Measurements from ENCODE around the gene TSPY10. TPM values are rescaled to one million over a fixed set of nuclear protein-coding genes. Genes with fewer than 3 reads are reported as not detected.
"Not testable (repeated sequence)": the region's sequence is repeated elsewhere in the genome, so short reads cannot be mapped to it uniquely, and the experiment has no call there.

TSPY10 gene
- not detected in 2 replicates for total RNA-seq (2012; rRNA removed)

- not testable (repeated sequence) for H3K4me3 ChIP-seq (ENCODE audit: low read length); H3K4me1 ChIP-seq (ENCODE audit: control insufficient read depth, insufficient read depth, low read length); H3K4me2 ChIP-seq (ENCODE audit: low read length); H3K27me3 ChIP-seq (ENCODE audit: control insufficient read depth, insufficient read depth, low read length); H3K36me3 ChIP-seq (ENCODE audit: insufficient read depth, low read length); H3K9me3 ChIP-seq (replicated peaks; ENCODE audit: low read length); H3K9ac ChIP-seq (ENCODE audit: low read depth, low read length)
These were observed at the start of gene TSPY10 for GRCh38 chrY:9527580-9527979. Gene TSPY10 (plus strand): TSS chrY:9527880. CDS start chrY:9527926, 46 bp downstream.

GRCh38 chrY:9486967-9487366, 40.7 kb upstream of the TSPY10 start, which contains the start of gene TSPY9:
Gene TSPY9 (plus strand): TSS chrY:9487267. CDS start chrY:9487313, 46 bp downstream.
- H3K9ac ChIP-seq (ENCODE audit: low read depth, low read length); H3K4me1 ChIP-seq (ENCODE audit: control insufficient read depth, insufficient read depth, low read length); H3K9me3 ChIP-seq (replicated peaks; ENCODE audit: low read length); H3K4me3 ChIP-seq (ENCODE audit: low read length); H3K27me3 ChIP-seq (ENCODE audit: control insufficient read depth, insufficient read depth, low read length); H3K4me2 ChIP-seq (ENCODE audit: low read length); H3K36me3 ChIP-seq (ENCODE audit: insufficient read depth, low read length): not testable (repeated sequence)

GRCh38 chrY:9504396-9504795, 23.3 kb upstream of the TSPY10 start:
- not testable (repeated sequence) for H3K36me3 ChIP-seq (ENCODE audit: insufficient read depth, low read length); H3K4me3 ChIP-seq (ENCODE audit: low read length); H3K27me3 ChIP-seq (ENCODE audit: control insufficient read depth, insufficient read depth, low read length); H3K9me3 ChIP-seq (replicated peaks; ENCODE audit: low read length); H3K4me2 ChIP-seq (ENCODE audit: low read length); H3K4me1 ChIP-seq (ENCODE audit: control insufficient read depth, insufficient read depth, low read length); H3K9ac ChIP-seq (ENCODE audit: low read depth, low read length)

- H3K9ac ChIP-seq (ENCODE audit: low read depth, low read length); H3K9me3 ChIP-seq (replicated peaks; ENCODE audit: low read length); H3K4me2 ChIP-seq (ENCODE audit: low read length); H3K4me1 ChIP-seq (ENCODE audit: control insufficient read depth, insufficient read depth, low read length); H3K4me3 ChIP-seq (ENCODE audit: low read length); H3K36me3 ChIP-seq (ENCODE audit: insufficient read depth, low read length); H3K27me3 ChIP-seq (ENCODE audit: control insufficient read depth, insufficient read depth, low read length): not testable (repeated sequence)
These were observed 11.4 kb upstream of the TSPY10 start for GRCh38 chrY:9516287-9516686.
